NCI-H510A (cell line): ENCODE results near the gene USP30.
"Not testable (repeated sequence)": the region's sequence is repeated elsewhere in the genome, so short reads cannot be mapped to it uniquely, and the experiment has no call there.

ENCODE experiments used
- DNase-seq: peaks from one replicate; lab custom pipeline; 2025; lab: John Stamatoyannopoulos, UW

USP30 gene, protein sequence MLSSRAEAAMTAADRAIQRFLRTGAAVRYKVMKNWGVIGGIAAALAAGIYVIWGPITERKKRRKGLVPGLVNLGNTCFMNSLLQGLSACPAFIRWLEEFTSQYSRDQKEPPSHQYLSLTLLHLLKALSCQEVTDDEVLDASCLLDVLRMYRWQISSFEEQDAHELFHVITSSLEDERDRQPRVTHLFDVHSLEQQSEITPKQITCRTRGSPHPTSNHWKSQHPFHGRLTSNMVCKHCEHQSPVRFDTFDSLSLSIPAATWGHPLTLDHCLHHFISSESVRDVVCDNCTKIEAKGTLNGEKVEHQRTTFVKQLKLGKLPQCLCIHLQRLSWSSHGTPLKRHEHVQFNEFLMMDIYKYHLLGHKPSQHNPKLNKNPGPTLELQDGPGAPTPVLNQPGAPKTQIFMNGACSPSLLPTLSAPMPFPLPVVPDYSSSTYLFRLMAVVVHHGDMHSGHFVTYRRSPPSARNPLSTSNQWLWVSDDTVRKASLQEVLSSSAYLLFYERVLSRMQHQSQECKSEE

DNA sequence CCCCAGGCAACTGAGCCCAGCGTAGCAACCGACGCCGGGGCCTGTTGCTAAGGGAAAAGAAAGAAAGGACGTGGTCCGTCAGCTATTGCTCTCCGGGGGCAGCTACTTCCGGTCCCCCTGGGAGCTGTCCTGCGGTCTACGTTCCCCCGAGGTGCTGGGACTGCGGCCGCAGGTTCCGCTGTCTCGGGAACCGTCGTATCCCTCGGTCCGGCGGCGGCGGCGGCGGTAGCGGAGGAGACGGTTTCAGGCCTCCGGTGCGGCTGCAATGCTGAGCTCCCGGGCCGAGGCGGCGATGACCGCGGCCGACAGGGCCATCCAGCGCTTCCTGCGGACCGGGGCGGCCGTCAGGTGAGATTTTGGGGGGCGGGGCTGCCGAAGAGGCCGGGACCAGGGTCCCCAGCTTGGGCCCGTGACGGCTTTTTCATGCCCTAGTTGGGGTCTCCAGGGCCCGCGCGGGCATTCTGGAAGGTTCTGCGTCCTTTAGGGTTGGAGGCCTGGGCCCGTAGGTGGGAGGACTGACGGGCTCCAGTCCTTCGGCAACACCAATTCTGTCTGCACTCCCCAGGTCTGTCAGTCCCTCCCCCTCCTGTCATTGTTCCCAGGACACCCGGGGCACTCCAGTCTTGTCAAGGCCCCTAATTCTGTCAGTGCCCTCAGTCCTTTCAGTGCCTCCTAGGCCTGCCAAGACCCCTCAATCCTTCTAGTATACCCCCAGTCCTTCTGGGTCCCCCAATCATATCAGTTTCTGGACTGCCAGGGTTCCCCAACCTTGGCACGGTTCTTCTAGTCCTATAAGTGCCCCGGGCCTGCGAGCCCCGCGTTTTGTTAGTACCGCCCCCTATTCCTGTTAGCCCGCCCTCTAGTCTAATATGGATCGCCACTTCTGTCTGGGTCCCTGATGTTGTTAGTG is at the start of gene USP30:
USP30 (plus strand) TSS at position 163 of the 910 bp plus-strand sequence; CDS start at position 266, 103 bp downstream.
- peak; percentile 63 for DNase-seq

DNA sequence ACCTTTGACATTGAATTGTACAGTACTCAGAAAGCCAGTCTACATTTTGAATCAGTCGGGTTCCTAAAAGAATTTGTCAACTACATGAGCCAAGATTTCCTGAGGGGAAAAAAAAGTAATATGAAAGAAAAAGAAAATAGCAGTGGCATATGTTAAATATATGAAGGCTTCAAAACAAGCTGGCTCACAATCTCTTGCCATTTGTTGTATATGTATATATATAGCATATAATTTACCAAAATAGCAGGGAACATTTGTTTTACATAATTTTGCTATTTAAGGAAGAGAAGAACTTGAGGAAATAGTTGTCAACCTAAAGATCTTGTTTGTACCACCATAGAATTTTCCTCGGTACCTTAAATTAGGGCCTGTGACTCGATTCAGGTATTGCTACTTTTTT is 48.4 kb upstream of the USP30 start:
- no peak for DNase-seq

DNA sequence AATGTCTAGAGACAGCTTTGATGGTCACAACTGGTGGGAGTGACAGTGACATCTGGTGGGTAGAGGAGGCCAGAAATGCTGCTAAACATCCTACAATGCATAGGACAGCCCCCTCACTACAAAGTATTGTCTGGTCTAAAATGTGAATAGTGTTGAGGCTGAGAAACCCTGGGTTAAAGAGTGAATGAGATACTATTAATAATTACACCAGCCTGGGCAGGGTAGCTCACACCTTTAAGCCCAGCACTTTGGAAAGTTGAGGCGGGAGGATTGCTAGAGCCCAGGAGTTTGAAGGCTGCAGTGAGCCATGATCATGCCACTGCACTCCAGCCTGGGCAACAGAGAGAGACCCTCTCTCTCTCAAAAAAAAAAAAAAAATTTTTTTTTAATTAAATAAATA is 42.6 kb upstream of the USP30 start:
- DNase-seq, result no peak

DNA sequence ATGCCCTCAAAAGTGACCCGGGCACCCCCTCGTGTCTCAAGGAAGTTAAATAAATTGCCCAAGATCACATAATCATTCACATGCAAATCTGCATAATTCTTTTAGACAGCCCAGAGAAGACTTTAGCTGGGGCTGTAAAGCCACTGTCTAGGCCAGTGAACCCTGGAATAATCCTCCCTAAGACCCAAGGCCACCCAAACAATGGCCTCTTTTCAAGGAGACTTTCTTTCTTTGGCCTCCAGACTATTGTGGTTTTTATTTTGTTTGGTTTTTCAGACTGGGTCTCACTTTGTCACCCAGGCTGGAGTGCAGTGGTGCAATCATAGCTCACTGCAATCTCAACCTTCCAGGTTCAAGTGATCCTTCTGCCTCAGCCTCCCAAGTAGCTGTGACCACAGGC is 42.1 kb upstream of the USP30 start:
- DNase-seq, result no peak

DNA sequence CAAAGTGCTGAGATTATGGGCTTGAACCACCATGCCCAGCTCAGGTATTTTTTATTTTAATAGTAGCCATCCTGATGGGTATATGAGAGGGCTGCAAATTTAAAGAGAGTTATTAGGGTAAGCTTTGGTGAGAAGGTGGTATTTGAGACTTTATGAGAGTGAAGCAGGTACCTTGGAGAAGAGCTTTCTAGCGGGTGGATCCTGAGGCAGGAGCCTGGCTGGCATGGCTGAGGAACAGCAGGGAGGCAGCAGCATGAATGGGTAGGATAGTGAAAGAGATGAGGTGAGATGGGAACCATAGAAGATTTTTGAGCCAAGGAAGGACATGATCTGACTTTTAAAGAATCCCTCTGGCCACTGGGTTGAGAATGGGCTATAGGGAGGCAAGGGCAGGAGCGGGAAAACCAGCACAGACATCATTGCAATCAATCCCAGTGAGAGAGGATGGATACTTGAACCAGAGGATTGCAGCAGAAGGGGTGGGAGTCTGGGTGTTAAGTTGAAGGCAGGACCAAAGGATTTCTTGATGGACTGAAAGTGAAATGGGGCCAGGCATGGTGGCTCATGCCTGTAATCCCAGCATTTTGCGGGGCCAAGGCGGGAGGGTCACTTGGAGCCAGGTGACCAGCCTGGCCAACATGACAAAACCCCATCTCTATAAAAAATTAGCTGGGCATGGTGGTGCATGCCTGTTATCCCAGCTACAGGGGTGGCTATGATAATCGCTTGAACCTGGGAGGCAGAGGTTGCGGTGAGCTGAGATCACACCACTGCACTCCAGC is 37.2 kb upstream of the USP30 start:
- DNase-seq, result no peak

DNA sequence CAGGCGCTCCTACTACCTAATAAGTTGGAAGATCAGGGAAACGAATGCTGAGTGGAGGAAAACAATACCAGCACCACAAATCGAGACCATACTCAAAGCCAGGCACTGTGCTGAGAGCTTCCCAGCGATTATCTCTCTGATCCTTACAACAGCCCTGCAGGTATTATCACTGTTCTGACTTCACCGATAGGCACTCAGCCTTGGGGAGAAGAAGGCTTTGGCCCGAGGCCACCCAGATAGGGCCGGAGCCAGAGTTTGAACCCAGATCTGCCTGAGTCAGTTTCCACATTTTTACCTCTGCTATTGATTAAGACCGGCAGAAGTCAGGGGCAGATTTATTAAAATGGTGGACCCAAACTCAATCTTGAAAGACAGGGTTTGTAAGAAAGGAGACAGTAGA is 36.4 kb upstream of the USP30 start:
- no peak for DNase-seq

DNA sequence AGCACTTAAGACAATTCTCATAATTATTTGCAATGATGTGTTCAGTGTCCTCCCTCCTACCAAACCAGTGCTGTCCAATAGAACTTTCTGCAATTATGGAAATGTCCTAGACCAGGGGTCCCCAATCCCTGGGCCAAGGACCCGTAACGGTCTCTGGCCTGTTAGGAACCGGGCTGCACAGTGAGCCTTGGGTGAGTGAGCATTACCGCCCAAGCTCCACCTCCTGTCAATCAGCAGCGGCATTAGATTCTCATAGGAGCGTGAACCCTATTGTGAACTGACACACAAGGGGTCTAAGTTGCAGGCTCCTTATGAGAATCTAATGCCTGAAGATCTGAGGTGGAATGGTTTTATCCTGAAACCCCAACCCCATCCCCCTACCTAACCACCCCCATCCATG is 35.4 kb upstream of the USP30 start:
- no peak for DNase-seq

DNA sequence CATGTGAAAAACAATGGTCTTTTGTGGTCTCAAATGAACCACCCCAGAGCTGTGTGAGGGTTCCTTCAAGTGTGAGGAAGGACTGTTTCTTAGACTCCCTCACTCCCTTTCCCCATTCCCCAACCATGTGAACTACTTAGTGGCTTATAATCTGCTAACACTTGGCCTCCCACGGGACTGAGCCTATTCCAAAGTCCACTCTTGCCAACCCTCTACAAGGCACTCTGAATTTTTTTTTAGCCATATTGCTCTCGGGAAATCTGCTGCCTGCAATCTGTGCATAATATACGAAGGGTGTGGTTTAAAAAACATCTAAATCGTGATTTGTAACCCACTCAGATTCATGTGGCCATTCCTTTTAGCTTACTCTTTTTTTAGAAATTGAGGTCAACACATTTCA is 34.1 kb upstream of the USP30 start:
- DNase-seq, result no peak

DNA sequence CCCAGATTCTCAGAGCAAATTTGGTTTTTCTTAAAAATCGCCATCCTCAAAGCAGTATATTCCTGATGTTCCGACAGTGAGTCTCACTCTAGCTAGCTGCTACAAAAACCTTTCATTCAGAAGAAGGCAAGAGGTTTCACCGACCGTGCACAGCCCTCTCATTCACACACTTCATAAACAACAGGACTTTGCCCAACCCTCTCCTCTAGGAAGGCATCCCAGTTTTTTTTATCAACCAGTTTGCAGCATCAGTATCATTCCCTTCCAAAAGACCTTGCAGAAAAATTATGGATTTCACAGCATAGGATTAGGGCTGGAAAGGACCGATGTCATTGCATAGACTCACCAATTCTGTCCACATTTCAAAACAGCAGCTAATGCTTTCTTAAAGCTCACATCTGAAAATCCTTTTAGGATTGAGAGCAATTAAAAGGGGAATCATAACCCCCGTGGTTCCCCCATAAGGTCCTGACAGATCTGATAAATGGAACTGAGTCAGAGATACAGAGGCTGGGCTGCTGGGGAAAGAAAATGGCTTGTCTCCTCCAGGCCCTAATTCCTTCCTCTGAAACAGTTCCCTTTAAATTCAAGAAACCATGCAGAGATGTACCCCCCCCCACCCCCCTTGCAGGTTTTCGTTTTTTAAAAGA is 32.1 kb upstream of the USP30 start:
- DNase-seq, result no peak

DNA sequence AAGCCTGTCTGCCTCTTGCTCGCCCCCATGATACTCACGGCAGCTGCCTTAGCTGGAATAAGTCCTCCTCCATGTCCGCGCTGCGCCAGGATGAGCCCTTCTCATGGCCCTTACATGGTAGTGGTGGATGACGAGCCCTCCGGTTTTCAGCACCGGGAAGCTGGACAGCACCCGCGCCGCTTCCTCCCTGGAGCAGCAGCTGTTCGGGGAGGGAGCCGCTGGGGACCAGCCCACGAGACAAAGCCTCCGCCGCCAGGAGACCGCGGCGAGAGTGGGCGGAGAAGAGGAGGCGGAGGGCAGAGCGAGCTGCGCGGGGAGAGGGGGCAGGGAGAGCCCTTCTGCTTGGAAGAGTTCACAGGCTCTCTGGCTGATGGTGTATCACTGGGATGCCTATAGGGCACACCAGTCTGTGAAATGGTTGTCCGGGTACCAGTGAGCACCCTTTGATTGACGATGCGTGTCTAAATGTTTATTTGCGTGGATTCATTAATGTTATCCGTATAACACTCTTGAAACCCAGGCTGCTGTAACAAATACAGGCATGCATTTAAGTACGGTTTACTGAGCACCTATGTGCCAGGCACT is 31.5 kb upstream of the USP30 start, which contains the start of gene SVOP:
SVOP (minus strand) TSS at position 273 of the 585 bp plus-strand sequence; CDS start at position 73, 200 bp downstream.
- DNase-seq, result peak; percentile 81

DNA sequence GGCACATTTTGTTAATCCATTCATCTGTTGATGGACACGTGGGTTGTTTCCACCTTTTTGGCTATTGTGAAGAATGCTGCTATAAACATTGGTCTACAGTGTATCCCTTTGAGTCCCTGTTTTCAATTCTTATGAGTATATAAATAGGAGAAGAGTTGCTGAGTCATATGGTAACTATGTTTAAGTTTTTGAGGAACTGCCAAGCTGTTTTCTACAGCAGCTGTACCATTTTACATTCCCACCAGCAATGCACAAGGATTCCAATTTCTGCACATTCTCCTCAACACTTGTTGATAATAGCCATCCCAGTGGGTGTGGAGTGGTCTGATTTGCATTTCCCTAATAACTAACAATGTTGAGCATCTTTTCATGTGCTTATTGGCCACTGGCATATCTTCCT is 24.6 kb upstream of the USP30 start:
- DNase-seq, result no peak

DNA sequence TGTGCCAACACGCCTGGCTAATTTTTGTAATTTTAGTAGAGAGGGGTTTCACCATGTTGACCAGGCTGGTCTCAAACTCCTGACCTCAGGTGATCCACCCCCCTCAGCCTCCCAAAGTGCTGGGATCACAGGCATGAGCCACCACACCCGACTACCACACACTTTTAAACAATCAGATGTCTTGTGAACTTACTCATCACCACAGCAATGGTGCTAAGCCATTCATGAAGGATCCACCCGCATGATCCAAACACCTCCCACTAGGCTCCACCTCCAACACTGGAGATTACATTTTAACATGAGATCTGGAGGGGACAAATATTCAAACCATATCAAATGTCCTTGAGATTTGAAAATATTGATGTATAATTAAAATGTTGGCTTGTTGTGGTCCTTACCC is 23.8 kb upstream of the USP30 start:
- DNase-seq, result not testable (repeated sequence)

DNA sequence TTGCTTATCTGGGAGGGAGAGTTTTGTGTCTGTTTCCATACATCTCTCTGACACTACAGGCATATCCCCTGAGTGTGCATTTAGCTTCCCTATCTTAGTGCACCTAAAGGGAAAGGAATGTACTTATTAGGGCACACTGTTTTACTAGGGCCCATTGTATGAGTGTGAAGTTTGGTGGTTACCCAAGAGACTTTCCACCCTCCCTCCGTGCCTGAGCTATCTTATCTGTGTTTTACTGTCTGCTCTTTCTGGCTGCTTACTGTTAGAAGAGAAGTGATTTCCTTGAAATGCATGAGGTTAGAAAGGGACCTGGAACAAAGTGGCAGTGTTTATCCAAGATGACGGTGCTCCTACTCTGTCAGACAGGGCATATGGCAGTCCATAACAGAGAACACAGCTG is 23.0 kb upstream of the USP30 start:
- DNase-seq, result no peak

DNA sequence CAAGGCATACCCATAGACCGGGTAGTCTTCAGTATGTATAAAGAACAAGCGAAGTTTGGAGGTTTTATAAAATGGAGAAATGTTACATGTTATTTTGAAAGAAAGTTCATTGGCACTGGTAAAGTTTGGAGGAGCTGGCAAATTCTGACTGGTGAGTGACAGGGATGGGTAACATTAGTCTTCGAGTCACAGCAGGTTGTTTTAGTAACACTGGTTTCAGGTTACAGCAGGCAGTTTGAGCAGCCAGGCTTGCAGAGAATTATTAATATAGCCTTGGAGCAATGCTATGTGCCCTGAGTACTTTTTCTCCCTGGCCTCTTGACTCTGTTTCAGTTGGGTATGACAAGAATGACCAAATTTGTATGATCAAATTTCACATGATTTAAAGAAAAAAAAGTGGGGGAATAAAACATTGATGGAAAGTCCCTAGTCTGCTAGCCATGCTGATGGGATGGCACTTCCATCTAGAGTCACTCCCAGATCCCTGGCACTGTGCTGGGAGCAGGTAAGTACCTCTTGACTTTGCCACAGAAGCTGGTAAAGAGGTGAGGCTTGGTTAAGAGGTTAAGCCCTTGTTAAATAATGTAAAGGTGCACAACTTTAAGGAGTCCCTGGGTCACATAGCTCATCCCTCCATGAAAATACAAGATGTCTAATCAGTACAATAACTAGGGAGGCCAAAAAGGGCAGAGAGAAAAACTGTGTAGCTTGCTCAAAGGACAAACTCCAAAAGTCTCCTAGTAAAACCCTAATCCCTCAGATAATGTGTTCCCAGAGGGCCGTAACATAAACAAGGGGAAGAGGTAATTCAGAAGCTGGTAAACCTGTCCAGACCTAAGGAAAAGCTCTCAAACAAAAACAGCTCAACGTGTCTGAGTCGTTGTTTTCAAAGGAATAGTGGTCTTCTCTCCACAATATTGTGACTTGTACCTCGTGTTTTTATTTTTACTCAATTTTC is 18.9 kb upstream of the USP30 start:
- DNase-seq, result no peak

DNA sequence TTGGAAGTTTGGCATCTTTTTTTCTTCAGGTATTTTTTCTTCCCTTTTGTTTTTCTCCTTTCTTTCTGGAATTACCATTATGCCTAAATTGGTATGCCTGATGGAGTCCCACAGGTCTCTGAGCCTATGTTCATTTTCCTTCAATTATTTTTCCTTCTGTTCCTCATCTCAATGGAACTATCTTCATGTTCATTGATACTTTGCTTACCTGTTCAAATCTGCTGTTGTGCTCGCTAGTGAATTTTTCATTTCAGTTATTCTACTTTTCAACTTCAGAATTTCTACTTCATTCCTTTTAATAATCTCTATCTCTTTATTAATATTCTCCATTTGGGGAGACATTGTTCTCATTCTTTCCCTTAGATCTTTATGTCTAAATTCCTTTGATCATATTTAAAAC is 15.4 kb upstream of the USP30 start:
- no peak for DNase-seq

DNA sequence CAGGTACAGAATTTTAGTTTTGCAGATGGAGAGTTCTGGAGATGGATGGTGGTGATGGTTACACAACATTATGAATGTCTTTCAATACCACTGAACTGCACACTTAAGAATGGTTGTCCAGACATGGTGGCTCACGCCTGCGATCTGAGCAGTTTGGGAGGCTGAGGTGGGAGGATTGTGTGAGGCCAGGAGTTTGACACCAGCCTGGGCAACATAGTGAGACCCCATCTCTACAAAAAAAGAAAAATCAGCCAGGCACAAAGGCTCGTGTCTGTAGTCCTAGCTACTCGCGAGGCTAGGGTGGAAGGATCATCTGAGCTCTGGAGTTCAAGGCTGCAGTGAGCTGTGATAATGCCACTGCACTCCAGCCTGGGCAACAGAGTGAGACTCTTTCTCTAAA is 8.1 kb upstream of the USP30 start:
- DNase-seq, result no peak

DNA sequence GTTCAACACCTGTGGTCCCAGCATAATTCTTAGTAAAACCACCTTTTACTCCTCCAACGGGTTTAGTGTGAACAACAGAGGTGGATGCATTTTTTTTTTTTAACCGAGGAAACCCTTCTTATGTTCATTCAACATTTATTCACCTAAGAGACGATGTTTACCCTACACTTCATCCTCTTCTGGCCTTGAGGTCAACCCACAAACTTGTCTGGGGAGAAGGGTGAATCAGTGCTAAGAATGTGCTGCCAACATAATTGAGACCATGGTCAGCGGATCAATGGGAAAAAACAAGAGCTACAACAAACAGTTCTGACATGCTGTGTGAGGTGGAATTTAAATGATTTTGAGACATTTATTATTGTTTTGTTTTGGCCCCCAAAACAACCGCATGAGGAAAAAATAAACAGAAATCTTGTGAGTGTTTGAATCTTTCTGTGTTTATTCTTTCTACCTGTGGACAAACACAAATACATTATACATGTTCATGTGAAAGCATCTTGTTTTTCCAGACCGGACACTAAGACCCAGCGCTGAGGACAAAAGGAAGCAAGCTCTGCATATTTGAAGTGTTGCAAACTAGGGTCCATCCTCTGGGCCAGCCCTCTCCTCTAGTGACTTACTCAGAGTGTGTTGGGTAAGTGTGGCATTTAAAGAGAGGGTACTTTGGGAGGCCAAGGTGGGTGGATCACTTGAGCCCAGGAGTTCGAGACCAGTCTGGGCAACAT is 5.1 kb upstream of the USP30 start:
- no peak for DNase-seq

DNA sequence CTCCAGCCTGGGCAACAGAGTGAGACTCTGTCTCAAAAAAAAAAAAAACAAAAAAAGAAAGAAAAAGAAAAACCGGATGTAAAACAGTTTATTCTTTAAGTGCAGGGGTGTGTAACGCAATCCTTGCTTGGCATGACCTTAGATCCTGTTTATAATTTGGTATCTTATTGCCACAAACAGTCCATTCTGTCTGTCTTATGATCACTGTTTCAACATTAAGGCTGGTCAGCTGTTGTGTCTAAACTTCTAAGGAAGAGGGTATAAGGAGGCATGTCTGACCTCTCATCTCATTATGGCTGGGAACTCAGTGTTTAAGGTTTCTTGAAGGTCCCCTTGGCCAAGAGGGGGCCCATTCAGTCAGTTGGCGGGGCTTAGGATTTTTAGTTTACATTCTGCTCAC is 3.7 kb upstream of the USP30 start:
- DNase-seq, result not testable (repeated sequence)

DNA sequence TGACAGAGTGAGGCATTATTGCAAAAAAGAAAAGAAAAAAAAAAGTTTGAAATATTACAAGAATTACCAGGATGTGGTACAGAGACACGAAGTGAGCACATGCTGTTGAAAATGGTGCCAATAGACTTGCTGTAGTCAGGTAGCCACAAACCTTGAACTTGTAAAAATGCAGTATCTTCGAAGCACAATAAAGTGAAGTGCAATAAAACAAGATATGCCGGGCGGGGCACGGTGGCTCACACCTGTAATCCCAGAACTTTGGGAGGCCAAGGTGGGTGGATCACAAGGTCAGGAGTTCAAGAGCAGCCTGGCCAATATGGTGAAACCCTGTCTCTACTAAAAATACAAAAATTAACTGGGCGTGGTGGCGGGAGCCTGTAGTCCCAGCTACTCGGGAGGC is 2.6 kb upstream of the USP30 start:
- DNase-seq, result not testable (repeated sequence)
